ENCODE data around the gene LMBRD2. TPM values are rescaled to one million over a fixed set of nuclear protein-coding genes. Genes with fewer than 3 reads are reported as not detected.

LMBRD2 gene
- total RNA-seq, 1 experiment from 2014 or later = 15.2 TPM

GRCh38 chr5:36152324-36153297, 924 bp upstream of the LMBRD2 start:
- Mint-ChIP-seq H3K36me3 (ENCODE audit: insufficient read depth, unreplicated experiment) (peaks cover 57% of the 10 kb centered on the region), H3K9me3 (ENCODE audit: unreplicated experiment) (peaks cover 9% of the 10 kb centered on the region), H3K4me3 (ENCODE audit: unreplicated experiment) (peak overlapping the region; percentile 75), H3K27ac (ENCODE audit: unreplicated experiment) (peak overlapping the region; percentile 85), H3K27me3 (ENCODE audit: insufficient read depth, unreplicated experiment) (no peaks in the 10 kb centered on the region), H3K4me1 (ENCODE audit: low read depth, unreplicated experiment) (peaks cover 50% of the 10 kb centered on the region)
- BruUV-seq (replicated peaks) = TSS peak; percentile 70
- Histone ChIP-seq H3K4me1 (peaks cover 59% of the 10 kb centered on the region), H3K27me3 (replicated peaks; ENCODE audit: control insufficient read depth, insufficient read depth, low read length) (no peaks in the 10 kb centered on the region), H3K4me3 (ENCODE audit: low read depth, low read length) (peak overlapping the region; percentile 98), H3K36me3 (ENCODE audit: control insufficient read depth, insufficient read depth, low read length) (peaks cover 6% of the 10 kb centered on the region; the same call in 1 of the 2 replicates), H3K9me3 (peaks cover 5% of the 10 kb centered on the region; the same call in 1 of the 2 replicates)
- DNase-seq = peak in 1 of 2 experiments; percentile 24
- CTCF ChIA-PET = interaction anchor here (1.1 to 4.2 kb wide), 3 partner anchors 25 to 90 kb away, joined by 3 to 36 read pairs (median 3); partner anchors contain the start of gene NADK2
- TF ChIP-seq CTCF (IDR thresholded peaks at IDR 0.05; ENCODE audit: insufficient read depth in 1 of 2, low read depth in 1 of 2, low read length in 1 of 2, severe bottlenecking in 1 of 2, unreplicated experiment in 1 of 2) = no peak
- intact Hi-C loops (cut with micrococcal nuclease; ENCODE audit: unreplicated experiment) = loop anchor here (2.0 kb wide), 2 partner anchors 28 to 74 kb away; no protein-coding TSS in a partner anchor
- POLR2A ChIA-PET = interaction anchor here (0.6 to 1.0 kb wide), 3 partner anchors 74 to 725 kb away, joined by 3 to 6 read pairs (median 4); no protein-coding TSS in a partner anchor

DNA sequence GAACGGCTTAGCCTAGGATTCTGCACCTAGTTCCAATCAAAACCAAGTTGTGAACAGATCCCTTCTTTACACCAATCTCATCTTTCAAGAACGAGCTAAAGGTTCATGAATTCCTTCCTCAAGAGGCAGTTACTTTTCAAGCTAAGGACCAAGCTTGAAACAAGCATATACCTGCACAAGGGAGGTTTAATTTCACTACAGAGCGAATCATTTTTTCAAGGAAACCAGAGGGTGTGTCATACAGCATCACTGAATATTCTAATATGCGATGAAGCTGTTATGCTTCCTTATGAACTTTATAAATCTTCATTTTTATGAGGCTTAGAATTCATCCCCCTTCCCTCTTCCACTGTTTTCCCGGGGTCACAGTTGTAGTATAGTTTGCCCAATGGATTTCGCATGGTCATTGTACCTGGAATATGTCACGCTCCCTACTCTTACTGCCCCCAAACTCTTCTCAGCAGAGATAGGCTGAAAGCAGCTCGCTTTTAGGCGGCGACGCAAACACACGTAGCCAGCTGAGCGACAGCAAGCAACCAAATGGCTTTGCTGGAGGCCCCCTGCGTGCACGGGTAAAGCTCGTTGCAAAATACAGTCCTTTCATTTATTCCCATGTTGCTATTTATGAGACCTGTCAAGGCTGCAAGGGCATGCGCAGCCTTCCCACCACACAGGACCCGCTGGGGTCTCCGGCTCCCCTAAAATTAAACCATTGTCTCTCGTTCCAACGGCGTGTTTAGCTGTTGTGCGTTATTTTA, 832 bp downstream of the LMBRD2 start:
- intact Hi-C loops (cut with micrococcal nuclease; ENCODE audit: unreplicated experiment) = no loop called here
- peaks cover 53% of the 10 kb centered on the region for H3K4me1 ChIP-seq

More for the DNA sequence above, 832 bp downstream of the LMBRD2 start:
- Histone ChIP-seq H3K27me3 (replicated peaks; ENCODE audit: control insufficient read depth, insufficient read depth, low read length) (no peaks in the 10 kb centered on the region), H3K9me3 (peaks cover 5% of the 10 kb centered on the region; the same call in 1 of the 2 replicates), H3K4me3 (ENCODE audit: low read depth, low read length) (peak overlapping the region; percentile 98), H3K36me3 (ENCODE audit: control insufficient read depth, insufficient read depth, low read length) (peaks cover 3% of the 10 kb centered on the region; the same call in 1 of the 2 replicates)
- peak; percentile 64 to 68 for DNase-seq
- CTCF ChIA-PET = interaction anchor here (0.5 to 4.2 kb wide), 3 partner anchors 72 to 1232 kb away, joined by 3 to 36 read pairs (median 3); no protein-coding TSS in a partner anchor
- BruUV-seq (replicated peaks) = TSS peak; percentile 20
- H3K9me3 Mint-ChIP-seq (ENCODE audit: unreplicated experiment) = peaks cover 9% of the 10 kb centered on the region
- H3K4me3 Mint-ChIP-seq (ENCODE audit: unreplicated experiment) = peak overlapping the region; percentile 75
- H3K27ac Mint-ChIP-seq (ENCODE audit: unreplicated experiment) = peak overlapping the region; percentile 85
- H3K4me1 Mint-ChIP-seq (ENCODE audit: low read depth, unreplicated experiment) = peaks cover 46% of the 10 kb centered on the region
- no peak for TF ChIP-seq CTCF (IDR thresholded peaks at IDR 0.05; ENCODE audit: insufficient read depth in 1 of 2, low read depth in 1 of 2, low read length in 1 of 2, severe bottlenecking in 1 of 2, unreplicated experiment in 1 of 2)
- no peaks in the 10 kb centered on the region for H3K27me3 Mint-ChIP-seq (ENCODE audit: insufficient read depth, unreplicated experiment)
- peaks cover 40% of the 10 kb centered on the region for H3K36me3 Mint-ChIP-seq (ENCODE audit: insufficient read depth, unreplicated experiment)
- POLR2A ChIA-PET = interaction anchor here (0.6 to 1.0 kb wide), 3 partner anchors 10 to 72 kb away, joined by 3 to 4 read pairs (median 3); no protein-coding TSS in a partner anchor

All from Caco-2 (cell line).